HEK293 (cell line): ENCODE results near the gene SPG11.

Experiments
- ZNF707 ChIP-seq: fragments of 450-650 bp; formaldehyde crosslinking; IDR thresholded peaks from 2 replicates; pipeline ENCODE4 v1.5.1; 2016; ENCODE audit warnings: missing biosample characterization, missing genetic modification characterization
- TF ChIP-seq, protein P1 (sequence below): fragments of 450-650 bp; formaldehyde crosslinking; IDR thresholded peaks from 2 replicates; pipeline ENCODE4 v1.5.1; 2016; ENCODE audit warnings: missing biosample characterization, missing genetic modification characterization
- TF ChIP-seq, protein P2 (sequence below): fragments of 450-650 bp; formaldehyde crosslinking; IDR thresholded peaks from 2 replicates; pipeline ENCODE4 v1.5.1; 2016; ENCODE audit warnings: missing biosample characterization, missing genetic modification characterization
- TF ChIP-seq, protein P3 (sequence below): fragments of 450-650 bp; formaldehyde crosslinking; optimal IDR thresholded peaks from 2 replicates; pipeline ENCODE3; 2016; ENCODE audit warnings: missing biosample characterization, mild to moderate bottlenecking, missing genetic modification characterization

DNA sequence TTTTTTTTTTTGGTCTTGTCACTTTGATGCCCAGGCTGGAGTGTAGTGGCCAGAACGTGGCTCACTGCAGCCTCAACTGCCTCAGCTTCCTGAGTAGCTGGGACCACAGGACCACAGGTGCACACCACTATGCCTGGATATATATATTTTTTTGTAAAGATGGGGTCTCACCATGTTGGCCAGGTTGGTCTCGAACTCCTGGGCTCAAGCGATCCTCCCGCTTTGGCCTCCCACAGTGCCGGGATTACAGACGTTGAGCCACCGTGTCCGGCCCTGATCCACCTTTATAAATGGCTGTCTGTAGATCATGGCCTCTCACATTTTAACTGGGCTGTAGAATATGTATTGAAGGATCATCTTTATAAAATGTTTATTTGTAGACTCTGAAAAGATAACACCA, 128.4 kb downstream of the SPG11 start:
- TF ChIP-seq, protein P1, sequence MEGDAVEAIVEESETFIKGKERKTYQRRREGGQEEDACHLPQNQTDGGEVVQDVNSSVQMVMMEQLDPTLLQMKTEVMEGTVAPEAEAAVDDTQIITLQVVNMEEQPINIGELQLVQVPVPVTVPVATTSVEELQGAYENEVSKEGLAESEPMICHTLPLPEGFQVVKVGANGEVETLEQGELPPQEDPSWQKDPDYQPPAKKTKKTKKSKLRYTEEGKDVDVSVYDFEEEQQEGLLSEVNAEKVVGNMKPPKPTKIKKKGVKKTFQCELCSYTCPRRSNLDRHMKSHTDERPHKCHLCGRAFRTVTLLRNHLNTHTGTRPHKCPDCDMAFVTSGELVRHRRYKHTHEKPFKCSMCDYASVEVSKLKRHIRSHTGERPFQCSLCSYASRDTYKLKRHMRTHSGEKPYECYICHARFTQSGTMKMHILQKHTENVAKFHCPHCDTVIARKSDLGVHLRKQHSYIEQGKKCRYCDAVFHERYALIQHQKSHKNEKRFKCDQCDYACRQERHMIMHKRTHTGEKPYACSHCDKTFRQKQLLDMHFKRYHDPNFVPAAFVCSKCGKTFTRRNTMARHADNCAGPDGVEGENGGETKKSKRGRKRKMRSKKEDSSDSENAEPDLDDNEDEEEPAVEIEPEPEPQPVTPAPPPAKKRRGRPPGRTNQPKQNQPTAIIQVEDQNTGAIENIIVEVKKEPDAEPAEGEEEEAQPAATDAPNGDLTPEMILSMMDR = no peak
- TF ChIP-seq, protein P2, sequence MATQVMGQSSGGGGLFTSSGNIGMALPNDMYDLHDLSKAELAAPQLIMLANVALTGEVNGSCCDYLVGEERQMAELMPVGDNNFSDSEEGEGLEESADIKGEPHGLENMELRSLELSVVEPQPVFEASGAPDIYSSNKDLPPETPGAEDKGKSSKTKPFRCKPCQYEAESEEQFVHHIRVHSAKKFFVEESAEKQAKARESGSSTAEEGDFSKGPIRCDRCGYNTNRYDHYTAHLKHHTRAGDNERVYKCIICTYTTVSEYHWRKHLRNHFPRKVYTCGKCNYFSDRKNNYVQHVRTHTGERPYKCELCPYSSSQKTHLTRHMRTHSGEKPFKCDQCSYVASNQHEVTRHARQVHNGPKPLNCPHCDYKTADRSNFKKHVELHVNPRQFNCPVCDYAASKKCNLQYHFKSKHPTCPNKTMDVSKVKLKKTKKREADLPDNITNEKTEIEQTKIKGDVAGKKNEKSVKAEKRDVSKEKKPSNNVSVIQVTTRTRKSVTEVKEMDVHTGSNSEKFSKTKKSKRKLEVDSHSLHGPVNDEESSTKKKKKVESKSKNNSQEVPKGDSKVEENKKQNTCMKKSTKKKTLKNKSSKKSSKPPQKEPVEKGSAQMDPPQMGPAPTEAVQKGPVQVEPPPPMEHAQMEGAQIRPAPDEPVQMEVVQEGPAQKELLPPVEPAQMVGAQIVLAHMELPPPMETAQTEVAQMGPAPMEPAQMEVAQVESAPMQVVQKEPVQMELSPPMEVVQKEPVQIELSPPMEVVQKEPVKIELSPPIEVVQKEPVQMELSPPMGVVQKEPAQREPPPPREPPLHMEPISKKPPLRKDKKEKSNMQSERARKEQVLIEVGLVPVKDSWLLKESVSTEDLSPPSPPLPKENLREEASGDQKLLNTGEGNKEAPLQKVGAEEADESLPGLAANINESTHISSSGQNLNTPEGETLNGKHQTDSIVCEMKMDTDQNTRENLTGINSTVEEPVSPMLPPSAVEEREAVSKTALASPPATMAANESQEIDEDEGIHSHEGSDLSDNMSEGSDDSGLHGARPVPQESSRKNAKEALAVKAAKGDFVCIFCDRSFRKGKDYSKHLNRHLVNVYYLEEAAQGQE (tag by site-specific recombination) = no peak
- TF ChIP-seq, protein P3, sequence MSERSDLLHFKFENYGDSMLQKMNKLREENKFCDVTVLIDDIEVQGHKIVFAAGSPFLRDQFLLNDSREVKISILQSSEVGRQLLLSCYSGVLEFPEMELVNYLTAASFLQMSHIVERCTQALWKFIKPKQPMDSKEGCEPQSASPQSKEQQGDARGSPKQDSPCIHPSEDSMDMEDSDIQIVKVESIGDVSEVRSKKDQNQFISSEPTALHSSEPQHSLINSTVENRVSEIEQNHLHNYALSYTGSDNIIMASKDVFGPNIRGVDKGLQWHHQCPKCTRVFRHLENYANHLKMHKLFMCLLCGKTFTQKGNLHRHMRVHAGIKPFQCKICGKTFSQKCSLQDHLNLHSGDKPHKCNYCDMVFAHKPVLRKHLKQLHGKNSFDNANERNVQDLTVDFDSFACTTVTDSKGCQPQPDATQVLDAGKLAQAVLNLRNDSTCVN = no peak
- no peak for TF ChIP-seq ZNF707 (tag by site-specific recombination)
